OCI-LY3 (cell line): ENCODE measurements around the gene LRRC4C.

Source experiments
- EZH2phosphoT487 ChIP-seq: fragments of 200-600 bp; shearing (Covaris generic); IDR thresholded peaks from 2 replicates; pipeline ENCODE4 v1.6.1; 2018; ENCODE audit warnings: antibody characterized with exemption, mixed run types, low read depth
- TF ChIP-seq, protein P1 (sequence below): fragments of 200-600, 300-600 bp; sonication (generic); IDR thresholded peaks from 2 replicates; pipeline ENCODE4 v1.5.1; 2014; ENCODE audit warnings: antibody characterized with exemption, low read length, low read depth

DNA sequence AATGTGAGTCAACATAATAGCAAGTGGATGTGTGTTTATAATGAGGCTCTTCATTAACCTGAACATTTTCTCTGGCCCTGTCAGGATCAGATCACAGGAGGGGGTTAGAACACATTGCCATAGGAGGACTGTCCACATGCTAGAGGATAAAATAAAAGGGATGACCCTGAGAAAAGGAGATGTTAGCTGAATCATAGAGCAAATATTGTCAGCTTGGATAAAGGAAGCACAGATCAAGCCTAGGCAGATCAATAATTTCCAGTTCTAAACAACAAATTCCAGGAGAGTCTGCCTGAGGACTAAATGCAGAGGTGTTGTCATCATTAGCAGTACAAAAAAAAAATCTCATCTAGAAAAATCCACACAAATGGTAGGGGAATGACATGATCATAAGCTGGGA lies 337.9 kb downstream of the LRRC4C start:
- TF ChIP-seq, protein P1, sequence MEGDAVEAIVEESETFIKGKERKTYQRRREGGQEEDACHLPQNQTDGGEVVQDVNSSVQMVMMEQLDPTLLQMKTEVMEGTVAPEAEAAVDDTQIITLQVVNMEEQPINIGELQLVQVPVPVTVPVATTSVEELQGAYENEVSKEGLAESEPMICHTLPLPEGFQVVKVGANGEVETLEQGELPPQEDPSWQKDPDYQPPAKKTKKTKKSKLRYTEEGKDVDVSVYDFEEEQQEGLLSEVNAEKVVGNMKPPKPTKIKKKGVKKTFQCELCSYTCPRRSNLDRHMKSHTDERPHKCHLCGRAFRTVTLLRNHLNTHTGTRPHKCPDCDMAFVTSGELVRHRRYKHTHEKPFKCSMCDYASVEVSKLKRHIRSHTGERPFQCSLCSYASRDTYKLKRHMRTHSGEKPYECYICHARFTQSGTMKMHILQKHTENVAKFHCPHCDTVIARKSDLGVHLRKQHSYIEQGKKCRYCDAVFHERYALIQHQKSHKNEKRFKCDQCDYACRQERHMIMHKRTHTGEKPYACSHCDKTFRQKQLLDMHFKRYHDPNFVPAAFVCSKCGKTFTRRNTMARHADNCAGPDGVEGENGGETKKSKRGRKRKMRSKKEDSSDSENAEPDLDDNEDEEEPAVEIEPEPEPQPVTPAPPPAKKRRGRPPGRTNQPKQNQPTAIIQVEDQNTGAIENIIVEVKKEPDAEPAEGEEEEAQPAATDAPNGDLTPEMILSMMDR: no peak
- no peak for TF ChIP-seq EZH2phosphoT487
